Measurements from ENCODE around the gene NTHL1.

- TF ChIP-seq, protein P1, sequence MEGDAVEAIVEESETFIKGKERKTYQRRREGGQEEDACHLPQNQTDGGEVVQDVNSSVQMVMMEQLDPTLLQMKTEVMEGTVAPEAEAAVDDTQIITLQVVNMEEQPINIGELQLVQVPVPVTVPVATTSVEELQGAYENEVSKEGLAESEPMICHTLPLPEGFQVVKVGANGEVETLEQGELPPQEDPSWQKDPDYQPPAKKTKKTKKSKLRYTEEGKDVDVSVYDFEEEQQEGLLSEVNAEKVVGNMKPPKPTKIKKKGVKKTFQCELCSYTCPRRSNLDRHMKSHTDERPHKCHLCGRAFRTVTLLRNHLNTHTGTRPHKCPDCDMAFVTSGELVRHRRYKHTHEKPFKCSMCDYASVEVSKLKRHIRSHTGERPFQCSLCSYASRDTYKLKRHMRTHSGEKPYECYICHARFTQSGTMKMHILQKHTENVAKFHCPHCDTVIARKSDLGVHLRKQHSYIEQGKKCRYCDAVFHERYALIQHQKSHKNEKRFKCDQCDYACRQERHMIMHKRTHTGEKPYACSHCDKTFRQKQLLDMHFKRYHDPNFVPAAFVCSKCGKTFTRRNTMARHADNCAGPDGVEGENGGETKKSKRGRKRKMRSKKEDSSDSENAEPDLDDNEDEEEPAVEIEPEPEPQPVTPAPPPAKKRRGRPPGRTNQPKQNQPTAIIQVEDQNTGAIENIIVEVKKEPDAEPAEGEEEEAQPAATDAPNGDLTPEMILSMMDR (IDR thresholded peaks at IDR 0.05; ENCODE audit: low read length): no peak
- TF ChIP-seq EZH2 (optimal IDR thresholded peaks at IDR 0.05; ENCODE audit: low read depth, low read length) (no peak), EZH2phosphoT487 (IDR thresholded peaks at IDR 0.05; ENCODE audit: low read length) (no peak)
Measured at GRCh38 chr16:1990351-1991134, 57.1 kb downstream of the NTHL1 start.

Data from MM.1S (cell line).